Suprapubic skin (tissue), 4 donors: ENCODE data around the gene ISLR. TPM values are rescaled to one million over a fixed set of nuclear protein-coding genes. Genes with fewer than 3 reads are reported as not detected.

Source experiments
- DNase-seq, 2 donors: peaks; one replicate each; pipeline ENCODE4 v3.0.0-alpha.2; 2019; ENCODE audit warnings: low spot score in 2 of 2
- H3K27ac ChIP-seq: fragments of 200-600 bp; sonication (generic); one replicate; pipeline ENCODE4 v1.5.1; 2019
- H3K27me3 ChIP-seq: fragments of 200-600 bp; sonication (generic); one replicate; pipeline ENCODE4 v1.5.1; 2019
- H3K36me3 ChIP-seq: fragments of 200-600 bp; sonication (generic); one replicate; pipeline ENCODE4 v1.5.1; 2019
- H3K4me1 ChIP-seq: fragments of 200-600 bp; sonication (generic); one replicate; pipeline ENCODE4 v1.5.1; 2019
- H3K4me3 ChIP-seq: fragments of 200-600 bp; sonication (generic); one replicate; pipeline ENCODE4 v1.5.1; 2019; ENCODE audit warnings: mild to moderate bottlenecking
- H3K9me3 ChIP-seq: fragments of 200-600 bp; sonication (generic); one replicate; pipeline ENCODE4 v1.5.1; 2019
- CTCF ChIP-seq, 2 donors: fragments of 200-600 bp in 1 of 2; fragments of 450-650 bp in 1 of 2; sonication (generic) in 1 of 2; IDR thresholded peaks; one replicate each; pipeline ENCODE4 v1.5.1; 2016 to 2019; ENCODE audit warnings: antibody characterized with exemption in 2 of 2, mild to moderate bottlenecking in 1 of 2, moderate library complexity in 1 of 2
- EP300 ChIP-seq: sonication (generic); formaldehyde crosslinking; IDR thresholded peaks from one replicate; pipeline ENCODE4 v1.6.1; 2017; ENCODE audit warnings: antibody characterized with exemption
- POLR2A ChIP-seq, 2 donors: fragments of 450-650 bp; IDR thresholded peaks; one replicate each; pipeline ENCODE4 v1.6.1; 2017; ENCODE audit warnings: antibody characterized with exemption in 2 of 2, mild to moderate bottlenecking in 2 of 2, moderate library complexity in 2 of 2
- POLR2AphosphoS5 ChIP-seq, 3 donors: sonication (generic); formaldehyde crosslinking; IDR thresholded peaks; one replicate each; pipeline ENCODE4 v1.6.1; 2017; ENCODE audit warnings: antibody characterized with exemption in 3 of 3
- WGBS: methylation state at CpG from one replicate; pipeline ENCODE4 v1.1.5; 2018; 5-methylcytosine and 5-hydroxymethylcytosine counted together
- total RNA-seq, 4 donors: library from RNA; depleted of rRNA; stranded (reverse); fragments of >200 nt; gene quantifications; one replicate each; pipeline ENCODE4 v1.1.0, GENCODE V29; 2016

Gene ISLR
- total RNA-seq, 4 donors from 2014 or later, result 11.5 to 41.1 (median 18.1) TPM

- Histone ChIP-seq H3K9me3 (no peaks in the 10 kb centered on the region), H3K27ac (no peak overlapping the region), H3K4me1 (peaks cover 35% of the 10 kb centered on the region), H3K36me3 (no peaks in the 10 kb centered on the region), H3K4me3 (peak overlapping the region; percentile 31), H3K27me3 (peaks cover 78% of the 10 kb centered on the region)
- whole genome bisulfite sequencing, result 16% methylated on average over 24 of the region's 53 CpGs
- no peak for TF ChIP-seq CTCF (IDR thresholded peaks at IDR 0.05)
- TF ChIP-seq POLR2AphosphoS5 (IDR thresholded peaks at IDR 0.05), result no peak
- no peak for TF ChIP-seq POLR2A (IDR thresholded peaks at IDR 0.05)
- TF ChIP-seq EP300, result no peak
- no peak for DNase-seq
Observed at GRCh38 chr15:74127954-74128784, 45.3 kb upstream of the ISLR start.

- Histone ChIP-seq H3K4me1 (peaks cover 35% of the 10 kb centered on the region), H3K9me3 (no peaks in the 10 kb centered on the region), H3K4me3 (peak overlapping the region; percentile 31), H3K36me3 (no peaks in the 10 kb centered on the region), H3K27me3 (peaks cover 86% of the 10 kb centered on the region), H3K27ac (no peak overlapping the region)
- no peak for TF ChIP-seq POLR2AphosphoS5 (IDR thresholded peaks at IDR 0.05)
- TF ChIP-seq POLR2A (IDR thresholded peaks at IDR 0.05), result no peak
- TF ChIP-seq CTCF (IDR thresholded peaks at IDR 0.05), result no peak
- TF ChIP-seq EP300, result no peak
- DNase-seq, result no peak
- WGBS, result 28% methylated on average over 27 of the region's 43 CpGs
Observed at GRCh38 chr15:74128785-74129585, 44.5 kb upstream of the ISLR start.

GRCh38 chr15:74129586-74130154 lies 43.8 kb upstream of the ISLR start:
- Histone ChIP-seq H3K4me3 (peak overlapping the region; percentile 29), H3K4me1 (peaks cover 35% of the 10 kb centered on the region), H3K27me3 (peaks cover 90% of the 10 kb centered on the region), H3K36me3 (no peaks in the 10 kb centered on the region), H3K9me3 (no peaks in the 10 kb centered on the region), H3K27ac (no peak overlapping the region)
- no peak for DNase-seq
- TF ChIP-seq POLR2AphosphoS5 (IDR thresholded peaks at IDR 0.05) (no peak), EP300 (no peak), CTCF (IDR thresholded peaks at IDR 0.05) (no peak), POLR2A (IDR thresholded peaks at IDR 0.05) (no peak)
- no CpG with 5 or more reads among the region's 40 CpGs for WGBS

- Histone ChIP-seq H3K9me3 (no peaks in the 10 kb centered on the region), H3K27ac (no peak within 1 kb of the TSS), H3K36me3 (no peaks in the 10 kb centered on the region), H3K4me1 (peaks cover 39% of the 10 kb centered on the region), H3K27me3 (peaks cover 90% of the 10 kb centered on the region), H3K4me3 (peak within 1 kb of the TSS; percentile 29)
- peak in 1 of 2 donors; percentile 65 for DNase-seq
- TF ChIP-seq POLR2A (IDR thresholded peaks at IDR 0.05) (no peak), EP300 (no peak), CTCF (IDR thresholded peaks at IDR 0.05) (no peak), POLR2AphosphoS5 (IDR thresholded peaks at IDR 0.05) (no peak)
- 2% methylated on average over 43 of the region's 53 CpGs for WGBS
Observed at GRCh38 chr15:74130155-74130848, 43.2 kb upstream of the ISLR start, which contains the start of gene ISLR2. Gene ISLR2, plus strand, starts transcription at chr15:74130586. Its CDS starts 2,169 bp downstream, at chr15:74132755.
